GM12875 (cell line): ENCODE measurements around the gene PPIG.

Experiments
- H3K4me3 ChIP-seq: one replicate; pipeline ENCODE4 v1.5.1; 2011; ENCODE audit warnings: low read depth, low read length, control low read depth
- TF ChIP-seq, protein P1 (sequence below): IDR thresholded peaks from 2 replicates; pipeline ENCODE4 v1.5.1; 2011; ENCODE audit warnings: low read depth, mild to moderate bottlenecking, control low read depth, inconsistent platforms, low read length, moderate library complexity, borderline replicate concordance; ENCODE audit not compliant: insufficient read depth

PPIG gene

DNA sequence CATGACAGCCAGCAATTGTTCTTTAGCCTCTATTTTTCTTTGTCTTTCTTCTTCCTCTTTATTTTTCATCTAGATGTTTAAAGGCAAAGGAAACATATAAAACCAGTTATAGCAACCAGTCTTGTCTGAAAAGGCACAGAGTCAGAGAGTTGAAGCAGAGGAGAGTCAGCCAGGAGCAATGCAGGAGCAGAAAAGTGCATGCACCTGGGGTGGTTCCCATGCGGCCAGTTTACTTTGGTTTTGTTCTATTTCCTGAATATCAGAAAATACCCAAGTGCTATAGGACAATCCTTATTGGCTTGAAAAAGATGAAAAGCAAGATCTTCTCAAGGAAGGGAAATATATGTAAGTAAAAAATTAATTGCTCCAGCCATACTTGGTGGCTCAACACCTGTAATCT lies 65.1 kb downstream of the PPIG start:
- TF ChIP-seq, protein P1, sequence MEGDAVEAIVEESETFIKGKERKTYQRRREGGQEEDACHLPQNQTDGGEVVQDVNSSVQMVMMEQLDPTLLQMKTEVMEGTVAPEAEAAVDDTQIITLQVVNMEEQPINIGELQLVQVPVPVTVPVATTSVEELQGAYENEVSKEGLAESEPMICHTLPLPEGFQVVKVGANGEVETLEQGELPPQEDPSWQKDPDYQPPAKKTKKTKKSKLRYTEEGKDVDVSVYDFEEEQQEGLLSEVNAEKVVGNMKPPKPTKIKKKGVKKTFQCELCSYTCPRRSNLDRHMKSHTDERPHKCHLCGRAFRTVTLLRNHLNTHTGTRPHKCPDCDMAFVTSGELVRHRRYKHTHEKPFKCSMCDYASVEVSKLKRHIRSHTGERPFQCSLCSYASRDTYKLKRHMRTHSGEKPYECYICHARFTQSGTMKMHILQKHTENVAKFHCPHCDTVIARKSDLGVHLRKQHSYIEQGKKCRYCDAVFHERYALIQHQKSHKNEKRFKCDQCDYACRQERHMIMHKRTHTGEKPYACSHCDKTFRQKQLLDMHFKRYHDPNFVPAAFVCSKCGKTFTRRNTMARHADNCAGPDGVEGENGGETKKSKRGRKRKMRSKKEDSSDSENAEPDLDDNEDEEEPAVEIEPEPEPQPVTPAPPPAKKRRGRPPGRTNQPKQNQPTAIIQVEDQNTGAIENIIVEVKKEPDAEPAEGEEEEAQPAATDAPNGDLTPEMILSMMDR, result no peak
- no peak overlapping the region for H3K4me3 ChIP-seq

- TF ChIP-seq, protein P1, result no peak
- H3K4me3 ChIP-seq, result no peak overlapping the region
These were observed 69.5 kb downstream of the PPIG start for GRCh38 chr2:169653636-169654035.

GRCh38 chr2:169656164-169656563 lies 72.0 kb downstream of the PPIG start:
- TF ChIP-seq, protein P1, result no peak
- H3K4me3 ChIP-seq, result no peak overlapping the region

GRCh38 chr2:169658877-169659276 lies 74.7 kb downstream of the PPIG start:
- TF ChIP-seq, protein P1, result no peak
- no peak overlapping the region for H3K4me3 ChIP-seq

GRCh38 chr2:169659320-169659719 lies 75.2 kb downstream of the PPIG start:
- TF ChIP-seq, protein P1, result no peak
- H3K4me3 ChIP-seq, result no peak overlapping the region

GRCh38 chr2:169661265-169661664 lies 77.1 kb downstream of the PPIG start:
- no peak overlapping the region for H3K4me3 ChIP-seq
- TF ChIP-seq, protein P1, result no peak

DNA sequence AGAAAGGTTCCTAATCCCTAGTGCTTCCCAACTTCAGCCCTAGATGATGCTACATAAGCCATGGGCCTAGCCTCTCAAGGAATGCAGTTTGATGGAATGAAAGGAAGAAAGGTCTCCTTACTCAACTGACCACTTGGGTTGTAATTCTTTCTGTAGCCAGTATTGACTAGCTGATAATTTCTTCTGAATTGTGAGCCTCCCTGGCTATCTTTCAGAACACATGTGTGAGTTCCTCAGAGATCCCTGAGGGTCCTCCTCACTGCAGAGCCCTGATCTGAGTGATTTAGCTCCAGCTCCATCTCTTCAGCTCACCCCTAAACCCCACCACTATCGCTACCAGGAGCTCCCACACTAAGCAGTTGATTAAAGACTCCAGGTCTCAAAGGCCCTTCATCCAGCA lies 78.6 kb downstream of the PPIG start:
- TF ChIP-seq, protein P1, result no peak
- H3K4me3 ChIP-seq, result no peak overlapping the region
